CD1c-positive myeloid dendritic cell (primary cell): ENCODE data around the gene TRIAP1.
"Not testable (repeated sequence)": the region's sequence is repeated elsewhere in the genome, so short reads cannot be mapped to it uniquely, and the experiment has no call there.

ENCODE experiments used
- DNase-seq: peaks from one replicate; pipeline ENCODE4 v3.0.0-alpha.2; 2016; ENCODE audit errors: extremely low spot score

The TRIAP1 gene

DNA sequence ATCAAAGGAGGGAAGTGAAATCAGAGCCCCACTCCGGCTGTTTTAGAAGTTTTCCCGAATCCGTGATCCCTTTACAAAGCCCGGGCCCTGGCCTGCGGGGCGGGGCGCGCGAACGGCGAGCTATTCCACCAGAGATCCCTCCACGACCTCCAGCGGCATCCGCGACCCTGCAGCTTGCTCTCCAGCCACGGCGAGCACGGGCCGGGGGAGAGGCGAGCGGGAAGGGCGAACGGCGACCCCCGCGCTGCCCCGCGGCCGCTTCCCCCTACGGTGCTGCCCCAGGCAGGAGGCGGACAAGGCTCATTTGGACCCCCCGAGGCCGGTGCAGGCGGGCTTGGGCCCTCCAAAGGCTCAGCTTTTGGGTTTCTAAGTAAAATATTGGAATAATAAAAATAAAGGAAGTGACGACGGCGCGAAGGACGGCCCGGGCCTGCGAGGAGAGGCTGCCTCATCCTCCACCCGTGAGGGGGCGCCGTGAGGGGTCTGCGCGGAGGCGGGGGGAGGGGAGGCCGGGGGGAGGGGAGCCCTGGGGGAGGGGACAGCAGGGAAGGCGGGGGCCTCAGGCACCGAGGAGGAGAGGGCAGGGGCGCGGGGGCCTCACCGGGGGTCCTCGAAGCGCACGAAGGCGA is 22.8 kb upstream of the TRIAP1 start:
- peak; percentile 43 for DNase-seq

DNA sequence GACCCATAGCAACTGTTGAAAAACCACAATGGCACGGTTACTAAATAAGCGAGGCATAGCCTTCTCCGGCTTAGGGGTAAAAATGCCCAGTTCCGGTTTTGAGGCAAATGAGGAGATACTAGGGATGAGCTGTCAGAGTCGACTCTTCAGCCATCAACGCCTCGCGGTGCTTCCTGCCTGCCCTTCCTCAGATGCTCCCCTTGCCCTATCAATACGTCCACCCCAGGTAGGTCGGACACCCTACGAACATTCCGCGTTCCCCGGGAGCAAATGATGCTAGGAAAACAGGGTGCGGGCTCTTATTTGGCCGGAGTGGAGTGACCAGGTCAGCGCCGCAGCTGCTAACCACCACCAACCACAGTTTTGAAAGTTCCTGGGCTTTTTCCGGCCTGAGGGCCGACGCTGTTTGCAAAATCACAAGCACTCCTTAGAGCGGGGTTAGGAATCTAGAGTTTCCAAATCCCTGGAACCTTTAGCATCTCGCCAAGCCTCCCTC is 22.2 kb upstream of the TRIAP1 start:
- peak; percentile 80 for DNase-seq

DNA sequence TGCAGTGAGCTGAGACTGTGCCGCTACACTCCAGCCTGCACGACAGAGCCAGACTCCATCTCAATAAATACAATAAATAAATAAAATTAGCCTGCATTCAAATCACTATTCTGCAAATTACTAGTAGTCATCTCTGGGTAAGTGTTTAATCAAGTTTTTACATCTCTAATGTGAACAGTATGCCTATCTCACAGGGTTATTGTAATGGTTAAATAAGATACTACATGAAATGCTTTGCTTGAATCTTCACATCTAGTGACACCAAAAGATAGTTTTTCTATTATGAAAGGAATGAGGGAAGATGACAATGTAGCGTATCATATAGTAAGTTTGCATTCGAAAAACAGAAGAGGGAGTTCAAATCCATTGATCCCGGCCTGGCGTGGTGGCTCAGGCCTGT is 21.3 kb upstream of the TRIAP1 start:
- no peak for DNase-seq

DNA sequence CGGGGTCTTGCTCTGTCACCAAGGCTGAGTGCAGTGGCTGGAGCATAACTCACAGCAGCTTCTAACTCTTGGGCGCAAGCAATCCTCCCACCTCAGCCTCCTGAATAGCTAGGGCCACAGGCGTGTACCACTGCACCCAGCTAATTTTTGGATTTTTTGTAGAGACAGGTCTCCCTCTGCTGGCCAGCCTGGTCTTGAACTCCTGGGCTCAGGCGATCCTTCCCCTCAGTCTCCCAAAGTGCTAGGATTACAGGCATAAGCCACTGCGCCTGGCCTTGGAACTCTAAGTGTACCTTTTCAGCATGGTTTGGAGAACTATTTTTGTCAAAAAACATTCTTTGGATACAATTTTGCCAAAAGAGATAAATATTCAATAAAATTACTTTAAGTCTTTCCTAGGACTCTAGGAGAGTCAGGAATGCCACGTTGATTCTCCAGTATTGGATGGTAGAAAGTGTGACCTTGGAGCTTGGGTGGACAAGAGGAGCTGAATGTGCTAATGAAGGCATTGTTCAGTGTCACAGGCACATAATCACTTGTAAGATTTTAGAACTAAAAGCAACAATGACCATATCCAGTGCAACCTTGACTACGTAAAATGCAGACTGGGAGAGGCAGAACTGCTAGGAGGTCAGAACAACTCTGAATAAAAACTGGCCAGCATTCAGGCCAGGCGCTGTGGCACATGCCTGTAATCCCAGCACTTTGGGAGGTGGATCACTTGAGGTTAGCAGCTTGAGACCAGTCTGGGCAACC is 20.6 kb upstream of the TRIAP1 start:
- DNase-seq: peak; percentile 52

DNA sequence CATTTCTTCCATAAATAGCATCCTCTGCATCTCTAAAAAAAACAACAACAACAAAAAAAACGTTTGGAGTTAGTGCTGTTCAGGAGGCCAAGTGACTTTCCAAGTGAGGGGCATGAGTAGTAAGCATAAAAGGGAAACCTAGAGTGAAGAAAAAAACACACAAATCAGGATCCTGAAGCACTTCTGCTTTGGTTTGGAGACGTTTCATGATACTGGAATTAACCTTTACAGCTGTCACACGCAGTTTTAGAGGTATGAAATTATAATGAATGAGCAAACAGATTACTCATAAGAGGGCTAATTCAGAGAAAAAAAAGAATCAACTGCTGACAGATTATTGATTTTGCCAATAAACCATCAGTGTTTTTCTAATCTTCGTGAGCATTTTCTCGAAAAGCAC is 19.6 kb upstream of the TRIAP1 start:
- DNase-seq: no peak

DNA sequence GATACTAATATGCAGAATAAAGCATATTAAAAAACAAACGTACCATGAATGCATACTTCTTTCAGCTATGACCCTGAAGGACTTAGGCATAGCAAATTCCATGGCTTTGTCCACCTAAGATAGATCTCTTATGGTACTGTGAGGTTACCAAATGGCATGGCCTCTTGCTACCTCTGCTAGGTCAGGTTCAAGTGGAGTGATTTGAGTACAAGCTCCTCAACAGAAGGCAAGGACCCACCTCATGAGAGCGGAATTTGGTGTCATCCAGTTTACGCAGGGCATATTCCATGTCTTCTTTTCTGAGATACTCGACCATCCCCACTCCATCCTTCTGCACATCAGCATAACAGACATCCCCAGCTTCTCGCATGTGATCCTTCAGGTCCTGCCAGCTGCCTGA is 17.5 kb upstream of the TRIAP1 start:
- DNase-seq: no peak

DNA sequence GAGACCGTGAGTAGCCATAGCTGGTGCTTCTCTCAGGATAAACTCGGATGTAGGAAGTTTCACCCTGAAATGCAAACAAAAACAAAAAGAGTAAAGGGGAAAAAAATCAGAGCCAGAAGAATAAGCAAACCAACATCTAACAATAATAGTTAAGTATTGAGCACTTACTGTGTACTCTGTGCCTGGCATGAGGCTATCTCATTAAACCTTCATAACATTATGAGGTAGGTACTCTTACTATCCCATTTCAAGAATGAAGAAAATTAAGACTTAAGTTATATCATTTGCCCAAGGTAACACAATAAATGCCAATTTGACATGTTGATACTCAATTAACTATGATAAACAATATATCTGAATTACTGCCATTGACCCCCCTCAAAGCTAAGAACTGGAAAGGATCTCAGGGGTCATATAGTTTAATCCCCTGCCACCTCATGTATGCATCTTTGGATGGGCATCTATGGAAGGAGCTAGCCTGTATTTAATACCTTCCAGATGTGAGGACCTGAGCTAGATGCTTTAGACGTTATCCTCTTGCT is 16.0 kb upstream of the TRIAP1 start:
- no peak for DNase-seq

DNA sequence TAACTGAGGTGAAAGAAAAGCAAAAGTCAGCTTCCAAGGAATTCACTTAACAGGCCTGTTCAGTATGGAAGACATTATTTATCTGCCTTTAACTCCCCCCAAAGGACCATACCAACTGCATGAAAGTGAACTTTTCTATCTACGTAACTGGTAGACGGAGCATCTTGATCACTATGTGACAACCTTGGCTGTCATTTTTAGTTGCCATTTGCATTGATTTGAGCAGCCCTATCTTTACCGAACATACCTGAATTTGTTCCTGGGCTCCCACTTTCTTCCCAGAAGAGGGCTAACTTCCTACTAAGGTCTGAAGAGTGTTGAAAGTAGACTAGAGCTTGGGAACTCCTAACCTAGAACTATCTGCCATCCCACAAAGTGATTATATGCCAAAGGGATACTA is 14.0 kb upstream of the TRIAP1 start:
- no peak for DNase-seq

DNA sequence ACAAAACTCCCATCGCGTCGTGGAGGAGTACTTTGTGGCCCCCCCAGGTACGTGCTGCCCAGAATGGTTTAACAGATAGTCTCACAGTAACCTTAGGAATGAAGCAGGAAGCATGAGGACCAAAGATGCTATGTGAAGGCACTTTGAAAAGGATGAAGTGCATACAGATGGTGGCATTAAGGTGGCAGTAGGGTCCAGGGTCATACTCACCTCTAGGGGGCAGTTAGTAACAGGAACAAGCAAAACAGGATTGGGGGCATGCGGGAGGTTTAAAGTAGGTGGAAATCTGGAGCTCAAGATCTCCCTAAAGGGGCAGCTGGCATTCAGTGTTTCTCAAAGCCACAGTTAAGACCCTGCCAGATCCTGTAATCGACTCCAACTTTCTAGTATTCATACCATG is 10.9 kb upstream of the TRIAP1 start:
- no peak for DNase-seq

DNA sequence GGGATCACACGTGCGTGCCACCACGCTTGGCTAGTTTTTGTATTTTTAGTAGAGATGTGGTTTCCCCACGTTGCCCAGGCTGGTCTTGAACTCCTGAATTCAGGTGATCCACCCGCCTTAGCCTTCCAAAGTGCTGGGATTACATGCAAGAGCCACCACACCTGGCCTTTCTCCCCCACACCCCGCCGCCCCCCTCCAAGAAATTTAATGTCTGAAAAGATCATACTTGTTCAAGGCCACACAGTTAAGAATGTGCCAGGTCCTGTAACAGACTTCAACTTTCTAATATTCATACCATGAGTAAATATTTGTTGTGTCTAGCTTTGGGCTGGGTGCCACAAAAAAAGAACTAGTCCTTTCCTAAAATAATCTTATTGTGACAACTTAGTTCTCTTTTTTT is 9.1 kb upstream of the TRIAP1 start:
- no peak for DNase-seq

DNA sequence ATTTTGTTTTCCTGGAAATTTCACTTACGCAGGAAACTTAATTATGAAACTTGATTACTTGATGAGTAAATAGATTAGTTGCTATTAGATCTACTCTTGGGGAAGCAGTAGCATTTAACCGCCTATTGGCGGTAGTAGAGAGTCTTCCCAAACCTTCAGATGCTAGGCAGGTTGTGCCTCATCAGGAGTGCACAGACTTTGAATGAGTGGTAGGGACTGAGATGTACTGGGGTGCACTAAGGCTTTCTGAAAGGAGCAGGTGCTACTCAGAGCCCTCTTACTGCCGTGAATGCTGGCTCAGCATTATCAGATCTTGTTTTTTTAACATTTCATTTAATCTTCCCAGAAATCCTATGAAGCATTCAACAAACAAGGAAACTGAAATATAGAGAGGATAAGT is 7.8 kb upstream of the TRIAP1 start:
- peak; percentile 53 for DNase-seq

DNA sequence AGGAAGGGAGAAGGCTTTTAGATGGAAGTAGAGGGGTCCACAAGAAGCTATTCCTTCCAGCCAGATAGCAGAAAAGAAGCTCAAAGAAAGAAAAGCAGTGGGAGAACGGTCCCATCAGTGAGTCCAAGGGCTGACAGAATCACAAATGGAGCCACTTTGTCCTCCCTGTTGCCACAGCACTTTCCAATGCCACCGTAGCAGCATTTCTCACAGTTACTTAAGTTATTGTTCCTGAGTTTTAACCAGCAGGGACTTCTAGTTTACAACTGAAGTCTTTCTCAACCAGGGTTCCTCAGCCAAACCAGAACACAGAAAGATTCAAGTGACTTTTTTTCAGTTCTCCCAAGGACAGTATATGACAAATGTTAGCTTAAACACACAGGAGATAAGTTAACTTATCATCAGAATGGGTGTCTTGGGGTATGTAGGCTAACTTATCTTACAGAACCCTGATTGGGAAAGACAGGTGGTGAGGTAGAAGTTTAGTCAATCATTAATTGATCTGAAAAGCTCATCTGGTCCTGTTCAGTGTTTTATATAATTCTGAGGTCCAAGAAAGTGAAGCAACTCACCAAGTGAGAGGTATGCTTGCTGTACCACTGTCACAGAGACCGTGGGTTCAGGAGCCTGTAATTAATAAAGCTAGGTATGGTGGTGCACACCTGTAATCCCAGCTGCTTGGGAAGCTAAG is 7.0 kb upstream of the TRIAP1 start:
- DNase-seq: no peak

DNA sequence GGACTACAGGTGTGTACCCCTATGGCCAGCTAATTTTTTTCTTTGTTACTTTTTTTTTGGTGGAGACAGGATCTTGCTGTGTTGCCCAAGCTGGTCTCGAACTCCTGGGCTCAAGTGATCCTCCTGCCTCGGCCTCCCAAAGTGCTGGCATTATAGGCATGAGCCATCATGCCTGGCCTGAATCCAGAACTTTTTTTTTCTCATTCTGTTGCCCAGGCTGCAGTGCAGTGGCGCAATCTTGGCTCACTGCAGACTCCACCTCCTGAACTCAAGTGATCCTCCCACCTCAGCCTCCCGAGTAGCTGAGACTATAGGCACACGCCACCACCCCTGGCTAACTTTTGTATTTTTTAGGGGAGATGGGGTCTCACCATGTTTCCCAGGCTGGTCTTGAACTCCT is 6.3 kb upstream of the TRIAP1 start:
- not testable (repeated sequence) for DNase-seq

DNA sequence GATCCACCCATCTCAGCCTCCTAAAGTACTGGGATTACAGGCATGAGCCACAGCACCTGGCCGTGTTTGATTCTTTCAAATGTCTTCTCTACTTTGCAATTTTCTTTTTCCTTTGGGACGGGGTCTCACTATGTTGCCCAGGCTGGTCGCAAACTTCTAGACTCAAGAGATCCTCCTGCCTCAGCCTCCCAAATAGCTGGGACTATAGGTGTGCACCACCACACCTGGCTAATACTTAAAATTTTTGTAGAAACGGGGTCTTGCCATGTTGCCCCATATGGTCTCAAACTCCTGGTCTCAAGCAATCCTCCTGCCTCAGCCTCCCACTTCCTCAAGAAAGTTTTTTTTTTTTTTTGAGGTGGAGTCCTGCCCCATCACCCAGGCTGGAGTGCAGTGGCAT is 1.8 kb upstream of the TRIAP1 start:
- DNase-seq: no peak

DNA sequence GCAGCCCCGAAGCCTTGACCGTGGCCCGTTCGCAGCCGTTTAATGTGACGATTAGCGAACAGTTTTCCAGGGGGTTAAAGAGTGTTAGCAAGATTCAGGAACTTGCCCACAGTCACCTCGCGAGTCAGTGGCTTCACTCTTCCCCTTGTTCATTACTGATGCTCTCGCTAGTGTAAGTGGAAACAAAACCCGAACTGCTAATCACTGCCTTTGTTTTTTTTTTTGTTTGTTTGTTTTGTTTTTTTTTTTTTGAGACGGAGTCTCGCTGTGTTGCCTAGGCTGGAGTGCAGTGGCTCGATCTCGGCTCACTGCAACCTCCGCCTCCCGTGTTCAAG is 627 bp upstream of the TRIAP1 start:
- peak; percentile 15 for DNase-seq

DNA sequence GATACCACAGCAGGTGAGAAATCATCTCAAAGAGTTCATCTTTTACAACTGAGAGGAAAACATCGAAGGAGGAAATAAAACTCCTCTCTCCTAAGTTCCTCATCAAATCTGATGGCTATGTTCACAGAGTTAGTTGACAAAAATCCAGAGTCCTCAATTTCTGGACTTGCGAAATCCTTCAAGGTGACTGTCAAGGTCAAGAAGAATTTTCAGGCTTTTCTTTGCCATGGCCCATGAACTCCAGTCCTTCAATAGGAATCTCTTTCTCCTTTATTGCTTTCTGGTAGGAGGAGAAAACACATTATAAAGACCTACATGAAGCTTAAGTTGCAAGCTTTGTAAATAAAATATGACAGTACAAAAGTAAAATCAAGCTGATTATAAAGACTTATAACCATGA is 1.5 kb downstream of the TRIAP1 start:
- DNase-seq: no peak

DNA sequence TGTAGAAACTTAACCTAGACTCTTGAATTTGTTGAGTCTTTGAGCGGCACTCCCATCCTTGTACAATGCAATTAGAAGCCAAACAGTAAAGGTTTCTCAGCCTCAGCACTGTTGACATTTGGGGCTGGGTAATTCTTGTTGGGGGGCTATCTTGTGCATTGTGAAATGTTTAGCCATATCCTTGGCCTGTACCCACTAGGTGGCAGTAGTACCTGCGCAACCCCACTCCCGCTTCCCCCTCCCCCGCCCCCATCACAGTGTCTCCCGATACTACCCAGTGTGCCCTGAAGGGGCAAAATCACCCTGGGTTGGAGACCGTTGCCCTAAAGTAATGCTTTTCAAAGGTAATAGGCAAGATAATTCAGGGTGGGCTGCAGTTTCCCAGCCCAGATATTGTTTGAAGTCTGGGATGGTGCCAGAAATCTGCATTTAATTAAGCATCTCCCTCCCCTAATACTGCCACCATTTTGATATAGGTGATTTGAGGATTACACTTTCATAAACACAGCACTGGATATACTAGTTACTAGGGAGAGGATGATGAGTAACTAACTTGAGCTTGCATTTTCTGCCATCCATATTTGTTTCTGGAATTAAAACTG is 6.4 kb downstream of the TRIAP1 start:
- peak; percentile 74 for DNase-seq

DNA sequence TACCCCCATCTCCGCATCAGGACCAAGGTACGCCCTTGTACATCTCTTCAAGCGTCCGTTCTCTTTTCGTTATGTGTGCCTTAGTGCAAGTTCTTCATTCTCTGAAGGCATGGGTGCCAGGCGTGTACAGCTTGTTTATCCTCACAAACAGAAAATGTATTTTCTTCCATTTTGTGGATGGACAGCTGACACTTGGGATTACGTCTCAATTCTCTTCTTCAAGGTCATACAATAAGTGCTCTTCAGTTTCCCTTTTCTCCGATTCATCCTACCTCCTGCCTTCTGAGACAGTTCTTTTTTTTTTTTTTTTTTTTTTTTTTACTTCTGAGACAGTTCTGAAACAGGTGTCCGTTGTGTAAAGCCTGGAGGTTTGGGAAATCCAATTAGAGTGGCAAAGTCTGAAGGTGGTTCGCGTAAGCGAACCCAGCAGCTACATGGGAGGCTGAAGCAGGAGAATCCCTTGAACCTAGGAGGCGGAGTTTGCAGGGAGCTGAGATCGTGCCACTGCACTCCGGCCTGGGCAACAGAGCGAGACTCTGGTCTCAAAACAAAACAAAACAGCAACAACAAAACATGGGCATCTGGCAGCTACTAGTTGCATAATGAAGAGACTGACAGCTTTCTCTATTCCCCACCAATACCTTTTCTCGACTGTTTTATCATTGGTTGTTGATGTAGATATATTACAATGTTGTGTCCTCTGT is 7.5 kb downstream of the TRIAP1 start:
- peak; percentile 6 for DNase-seq

DNA sequence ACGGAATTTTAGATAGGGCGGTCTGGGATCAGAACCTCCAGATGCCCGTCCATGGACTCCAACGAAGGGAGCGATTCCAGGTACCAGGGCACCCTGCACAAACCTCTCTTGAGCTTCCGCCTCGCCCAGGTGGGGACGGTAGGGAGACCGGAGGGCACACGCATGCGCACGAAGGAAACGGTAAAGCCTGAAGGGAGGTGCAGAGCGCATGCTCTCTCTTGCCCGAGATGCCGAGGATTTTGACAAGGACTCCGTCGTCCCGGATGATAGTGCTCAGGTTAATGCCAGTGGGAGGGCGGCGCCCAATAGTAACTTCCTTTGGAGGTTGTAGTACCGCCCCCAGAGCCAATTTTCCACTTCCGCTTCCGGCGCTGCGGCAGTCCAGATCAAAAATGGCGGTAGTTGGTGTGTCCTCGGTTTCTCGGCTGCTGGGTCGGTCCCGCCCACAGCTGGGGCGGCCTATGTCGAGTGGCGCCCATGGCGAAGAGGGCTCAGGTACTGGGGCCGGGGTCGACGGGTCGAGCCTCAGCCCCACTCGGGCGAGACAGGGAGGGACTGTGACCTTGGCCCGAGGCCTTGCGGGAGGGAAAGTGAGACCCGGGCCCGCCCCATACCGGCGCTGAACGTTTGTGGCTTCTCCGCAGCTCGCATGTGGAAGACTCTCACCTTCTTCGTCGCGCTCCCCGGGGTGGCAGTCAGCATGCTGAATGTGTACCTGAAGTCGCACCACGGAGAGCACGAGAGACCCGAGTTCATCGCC is 8.3 kb downstream of the TRIAP1 start, which contains the start of gene COX6A1:
Gene COX6A1, plus strand, starts transcription at position 379 of the 760 bp plus-strand sequence. Its CDS starts 14 bp downstream, at position 393.
- DNase-seq: peak; percentile 98

DNA sequence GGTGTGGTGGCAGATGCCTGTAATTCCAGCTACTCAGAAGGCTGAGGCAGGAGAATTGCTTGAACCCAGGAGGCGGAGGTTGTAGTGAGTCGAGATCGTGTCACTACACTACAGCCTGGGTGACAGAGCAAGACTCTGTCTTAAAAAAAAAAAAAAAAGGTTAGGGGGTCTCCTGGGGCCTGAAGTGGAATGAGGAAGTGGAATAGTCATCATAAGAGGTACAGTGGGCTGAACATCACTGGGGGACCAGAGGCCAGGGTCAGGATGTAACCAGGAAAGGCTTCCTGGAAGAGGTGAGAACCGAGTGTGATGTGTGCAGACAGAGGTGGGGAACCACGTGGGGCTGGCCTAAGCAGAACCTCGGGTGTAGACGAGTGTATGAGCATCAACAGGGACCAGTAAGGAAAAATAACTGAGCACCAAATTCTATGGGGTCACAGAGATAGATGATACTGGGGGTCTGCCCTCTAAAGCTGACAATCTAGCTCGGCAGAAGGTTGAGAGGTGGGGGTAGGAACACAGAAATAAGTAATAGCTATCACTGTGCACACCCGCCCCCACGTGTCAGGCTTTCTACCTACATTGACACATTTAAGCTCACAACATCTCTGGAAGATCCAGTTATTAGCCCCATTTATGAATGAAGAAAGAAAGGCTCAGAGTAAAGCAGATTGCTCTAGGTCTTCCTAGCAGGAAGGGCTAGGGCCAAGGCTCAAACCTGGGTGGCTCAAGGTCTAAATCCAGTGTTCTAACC is 13.2 kb downstream of the TRIAP1 start:
- no peak for DNase-seq
